ENCODE measurements around the gene PTPN3.
"Not testable (repeated sequence)": the region's sequence is repeated elsewhere in the genome, so short reads cannot be mapped to it uniquely, and the experiment has no call there.

Gene PTPN3

DNA sequence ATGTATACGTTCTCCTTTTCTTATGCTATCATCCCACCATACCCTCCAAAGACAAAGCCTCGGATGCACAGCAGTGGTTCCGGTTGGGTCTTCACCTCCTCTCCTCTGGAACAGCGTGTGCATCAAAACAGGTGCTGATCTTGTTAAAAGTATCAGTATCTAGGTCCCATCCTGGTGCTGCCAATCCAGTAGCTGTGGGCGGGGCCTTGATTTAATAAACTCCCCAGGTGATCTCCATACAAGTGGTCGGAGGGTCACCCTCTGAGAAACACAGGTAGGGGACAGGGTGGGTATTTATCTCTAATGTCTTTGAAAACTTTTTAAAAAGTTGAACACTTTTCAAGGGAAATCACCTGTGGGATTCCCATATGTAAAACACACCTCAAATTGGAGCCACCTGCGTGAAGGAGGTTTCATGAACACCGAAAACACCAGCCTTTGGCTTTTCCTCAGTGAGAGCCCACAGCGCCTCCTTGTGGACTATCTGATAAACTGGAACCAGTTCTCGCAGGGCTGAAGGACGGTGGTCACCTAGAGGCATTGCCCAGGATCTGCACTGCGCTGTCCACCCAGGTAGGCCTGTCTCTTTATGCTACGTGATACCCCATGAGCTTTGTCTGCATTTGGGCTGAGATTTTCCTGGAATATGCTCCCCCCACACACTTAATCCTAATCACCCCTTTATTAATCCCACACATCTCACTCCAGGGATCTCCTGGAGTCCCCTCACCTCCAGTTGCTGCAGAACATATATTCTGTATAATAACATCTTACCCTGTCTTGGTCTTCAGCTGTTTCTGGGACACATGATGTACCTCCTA lies 96.7 kb downstream of the PTPN3 start:
- DNase-seq (ENCODE audit: low read depth) = peak; percentile 56

DNA sequence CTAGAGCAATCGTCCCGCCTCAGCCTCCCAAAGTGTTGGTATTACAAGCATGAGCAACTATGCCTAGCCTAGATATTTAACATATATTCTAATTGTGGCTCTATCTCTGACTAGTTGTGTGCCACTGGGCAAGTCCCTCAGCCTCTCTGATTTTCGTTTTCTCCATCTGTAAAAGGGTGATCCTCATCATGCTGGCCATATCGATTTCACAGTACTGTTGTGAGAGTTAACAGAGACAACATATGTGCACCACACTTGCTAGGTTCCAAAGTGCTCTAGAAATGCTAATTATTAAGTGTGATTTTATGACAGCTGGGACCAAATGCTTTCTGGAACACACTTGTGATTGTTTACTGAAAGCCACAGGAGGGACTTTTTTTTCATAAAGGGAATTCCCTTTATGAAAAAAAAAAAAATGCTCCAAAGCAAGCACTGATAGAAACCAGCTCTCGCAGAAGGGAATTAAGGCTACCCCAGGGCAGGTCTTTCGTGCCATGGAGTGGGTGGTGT lies 98.8 kb downstream of the PTPN3 start:
- DNase-seq (ENCODE audit: low read depth) = no peak

DNA sequence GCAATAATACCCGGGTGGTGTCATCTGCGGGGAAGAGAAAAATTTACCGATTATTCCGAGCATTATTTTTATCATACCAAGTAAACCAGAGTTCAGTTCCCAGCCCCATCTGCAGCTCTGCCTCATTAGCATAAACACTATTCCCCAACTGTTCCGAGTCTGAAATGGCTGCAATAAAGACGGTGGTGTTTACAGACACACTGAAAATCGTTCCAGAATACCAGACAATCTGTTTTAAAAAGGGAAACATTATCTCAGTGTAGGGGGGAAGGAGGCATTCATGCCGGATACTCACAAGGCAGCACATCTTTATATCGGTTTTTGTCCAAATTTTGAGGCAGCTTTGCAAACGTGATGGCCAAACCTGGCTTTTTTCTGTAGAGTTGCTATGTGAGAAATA lies 106.9 kb downstream of the PTPN3 start:
- no peak for DNase-seq (ENCODE audit: low read depth)

DNA sequence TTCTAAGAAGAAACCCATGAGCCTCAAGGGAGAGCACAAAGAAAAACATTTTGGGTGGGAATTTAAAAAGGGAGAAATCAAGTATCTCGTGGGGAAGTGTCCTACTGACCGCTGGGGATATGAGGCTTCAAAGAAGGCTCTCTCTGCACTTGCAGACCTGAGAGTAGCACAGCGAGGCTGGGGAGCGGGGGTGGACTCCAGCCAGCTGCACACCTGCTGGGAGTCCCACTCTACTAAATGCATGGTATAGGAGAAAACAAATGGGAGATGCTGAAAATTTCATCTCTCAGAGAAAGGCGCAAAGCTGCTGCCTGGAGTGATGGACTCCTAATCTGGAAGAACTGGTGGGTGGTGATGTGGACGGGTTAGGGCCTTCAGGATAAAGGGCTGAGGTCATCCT lies 110.3 kb downstream of the PTPN3 start:
- no peak for DNase-seq (ENCODE audit: low read depth)

DNA sequence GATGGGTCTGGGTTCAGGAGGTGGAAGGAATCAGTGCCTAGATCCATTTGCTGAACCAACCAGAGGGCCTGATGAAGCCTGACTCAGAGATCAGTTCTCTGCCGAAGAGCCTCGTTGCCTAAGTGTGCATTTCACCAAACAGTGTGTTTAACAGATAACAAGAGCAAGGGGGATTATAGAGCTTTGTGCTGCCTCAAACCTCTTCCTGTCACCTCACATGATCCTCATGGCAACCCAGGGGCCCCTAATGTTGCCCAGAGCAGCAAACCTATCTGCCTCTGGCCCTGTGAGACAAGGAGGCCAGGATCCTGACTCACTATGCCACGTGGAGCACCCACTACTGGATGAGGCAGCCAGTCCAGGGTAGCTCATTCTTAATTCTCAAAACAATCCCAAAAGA lies 110.9 kb downstream of the PTPN3 start:
- peak; percentile 33 for DNase-seq (ENCODE audit: low read depth)

DNA sequence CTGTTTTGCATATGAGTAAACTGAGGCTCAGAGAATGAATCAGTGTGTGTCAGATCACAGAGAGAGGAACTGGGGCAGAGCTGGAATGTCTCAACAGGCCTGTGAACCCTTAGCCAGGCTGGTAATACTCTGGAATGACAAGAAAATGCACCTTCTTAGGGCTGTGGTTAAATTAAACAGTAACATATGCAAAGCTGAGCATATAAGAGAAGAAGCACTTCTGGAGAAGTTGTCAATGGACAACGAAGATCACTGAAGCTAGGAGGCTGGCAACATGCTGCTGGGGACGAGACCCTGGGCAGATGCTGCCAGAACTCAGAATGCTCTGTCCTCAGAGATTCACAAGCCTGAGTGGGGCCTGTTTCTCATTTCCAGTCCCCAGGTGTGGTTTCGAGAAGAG lies 112.6 kb downstream of the PTPN3 start:
- DNase-seq (ENCODE audit: low read depth) = no peak

DNA sequence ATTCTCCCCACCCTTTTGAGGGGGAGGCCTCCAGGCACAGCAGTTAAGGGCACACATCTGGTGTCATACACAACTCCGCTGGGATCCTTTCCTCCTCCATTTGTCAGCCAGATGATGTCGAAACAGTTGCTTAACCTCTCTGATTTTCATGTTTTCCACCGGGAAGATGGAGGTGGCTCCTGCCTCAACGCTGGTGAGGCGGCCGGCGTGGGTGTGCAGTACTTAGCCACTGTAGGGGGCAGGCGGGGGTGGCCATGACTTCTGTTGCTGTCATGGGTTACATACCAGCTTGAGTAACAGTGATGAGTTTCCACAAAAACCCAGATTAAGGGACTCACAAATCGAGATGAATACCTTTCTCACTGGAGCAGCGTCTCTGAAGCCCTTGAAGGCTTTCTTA lies 114.2 kb downstream of the PTPN3 start:
- no peak for DNase-seq (ENCODE audit: low read depth)

DNA sequence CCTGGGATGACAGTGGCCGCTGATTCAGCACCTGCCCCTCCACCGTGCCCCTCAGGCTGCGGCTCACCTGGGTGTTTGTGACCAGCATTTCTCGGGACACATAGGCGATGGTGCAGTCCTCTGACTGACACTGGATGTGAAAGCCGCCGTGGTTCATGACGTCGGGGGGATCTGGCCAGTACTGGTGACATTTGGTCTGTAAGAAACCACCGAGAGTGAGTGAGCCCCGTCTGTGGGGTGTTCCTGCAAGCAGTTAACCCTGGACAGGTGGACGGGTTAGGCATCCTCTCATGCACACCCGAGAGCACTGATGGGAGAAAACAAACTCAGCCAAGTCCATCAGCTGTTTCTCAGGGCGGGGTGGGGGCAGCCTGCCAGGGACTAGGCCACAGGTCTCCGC lies 114.8 kb downstream of the PTPN3 start:
- DNase-seq (ENCODE audit: low read depth) = no peak

DNA sequence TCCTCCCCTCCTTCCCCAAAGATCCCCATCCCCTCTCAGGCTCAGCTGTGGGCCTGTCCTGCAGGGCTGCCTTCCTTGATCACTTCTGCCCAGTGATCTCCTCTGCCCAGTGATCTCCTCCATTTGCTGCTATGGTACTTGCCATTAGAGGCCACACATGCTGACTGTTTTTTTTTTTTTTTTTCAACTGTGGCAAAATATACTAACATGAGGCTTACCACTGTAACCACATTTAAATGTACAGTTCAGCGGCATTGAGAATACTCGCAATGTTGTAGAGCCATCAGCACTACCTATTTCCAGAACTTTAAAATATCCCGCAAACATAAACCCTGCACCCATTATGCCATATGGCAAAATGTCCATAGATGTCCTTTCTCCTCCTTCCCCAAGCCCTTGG lies 115.5 kb downstream of the PTPN3 start:
- DNase-seq (ENCODE audit: low read depth) = no peak

DNA sequence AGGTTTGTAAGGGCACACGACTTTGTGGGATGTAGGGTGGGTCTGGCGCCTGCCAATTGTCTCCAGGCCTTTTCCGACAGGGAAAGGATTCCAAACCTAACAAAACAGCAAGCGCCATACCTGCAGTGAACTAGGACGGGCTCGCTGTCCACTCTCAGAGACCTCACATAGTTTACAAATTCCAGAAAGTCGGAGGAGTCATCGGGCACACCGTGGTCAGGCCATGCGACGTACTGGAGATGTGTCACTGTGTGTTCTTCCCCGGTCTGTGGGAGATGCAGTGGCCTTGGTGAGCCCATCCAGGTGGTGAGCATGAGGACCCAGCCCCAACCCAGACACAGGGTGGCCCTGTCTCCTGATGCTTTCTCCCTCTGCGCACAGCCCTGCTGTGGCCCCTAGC lies 115.9 kb downstream of the PTPN3 start:
- DNase-seq (ENCODE audit: low read depth) = no peak

DNA sequence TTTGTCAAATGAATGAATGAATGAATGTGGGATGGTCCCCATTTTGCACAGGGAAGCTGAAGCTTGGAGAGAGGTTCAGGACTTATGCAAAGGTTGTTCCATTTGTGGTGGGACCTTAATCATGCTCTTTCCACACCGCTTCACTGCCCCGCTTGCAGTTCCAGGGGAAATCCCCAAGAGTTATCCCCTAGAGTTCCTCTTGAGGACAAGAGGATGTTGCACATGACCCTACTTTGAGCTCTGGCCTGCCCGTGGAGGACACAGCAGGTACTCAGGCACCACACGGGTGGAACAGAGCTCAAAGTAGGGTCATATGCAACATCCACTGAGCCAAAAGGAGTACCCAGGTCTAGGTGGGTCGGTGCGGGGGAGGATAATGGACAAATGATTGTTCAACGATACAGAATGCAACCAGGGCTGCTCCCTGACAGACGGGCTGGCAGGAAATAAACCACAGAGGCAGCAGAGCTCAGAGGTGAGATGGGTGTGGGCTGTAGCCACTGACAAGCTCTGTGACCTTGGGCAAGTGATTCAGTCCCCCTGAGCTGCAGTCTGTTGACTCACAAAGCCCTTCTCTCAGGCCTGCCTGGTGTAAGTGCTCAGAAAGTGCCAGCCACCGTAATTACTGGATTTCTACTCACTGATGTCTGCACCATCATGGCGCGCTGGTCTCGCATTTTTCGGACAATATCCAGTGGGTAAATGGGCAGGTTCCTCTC lies 116.9 kb downstream of the PTPN3 start:
- peak; percentile 52 for DNase-seq (ENCODE audit: low read depth)

DNA sequence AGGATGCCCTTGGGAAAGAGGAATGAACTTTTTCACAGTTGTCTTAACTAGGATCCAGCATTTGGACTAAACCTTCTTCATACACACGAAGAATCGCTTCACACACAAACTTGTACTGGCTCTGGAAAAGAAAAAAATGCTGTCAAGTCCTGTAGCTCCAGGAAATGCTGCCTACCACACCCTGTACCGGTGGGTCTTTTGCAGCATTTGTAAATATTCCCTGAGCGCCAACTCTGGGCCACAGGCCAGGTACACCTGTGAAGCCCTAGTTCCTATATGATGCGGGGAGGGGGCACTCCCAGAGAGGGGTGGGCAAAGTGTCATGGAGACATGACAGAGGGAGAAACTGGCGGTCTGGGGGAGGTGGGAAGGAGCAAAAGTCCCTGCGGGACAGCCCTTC lies 118.6 kb downstream of the PTPN3 start:
- no peak for DNase-seq (ENCODE audit: low read depth)

DNA sequence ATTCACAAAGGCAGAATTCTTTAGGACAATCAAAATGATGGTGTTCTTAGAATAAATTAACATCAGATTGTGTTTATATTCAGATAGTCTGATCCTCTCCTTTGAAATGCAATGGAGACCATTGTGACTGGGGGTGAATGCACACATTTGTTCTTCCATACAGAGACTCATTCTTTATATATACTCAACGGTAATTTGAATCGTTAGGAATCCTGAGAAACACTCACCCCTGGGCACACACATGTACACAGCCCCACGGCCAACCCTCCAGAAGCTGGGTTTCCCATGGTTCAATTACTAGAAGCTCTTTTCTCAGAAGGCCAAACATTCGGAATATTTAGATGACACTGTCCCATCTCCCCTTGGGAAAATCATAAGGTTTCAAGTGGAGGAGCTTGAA lies 119.8 kb downstream of the PTPN3 start:
- DNase-seq (ENCODE audit: low read depth) = no peak

DNA sequence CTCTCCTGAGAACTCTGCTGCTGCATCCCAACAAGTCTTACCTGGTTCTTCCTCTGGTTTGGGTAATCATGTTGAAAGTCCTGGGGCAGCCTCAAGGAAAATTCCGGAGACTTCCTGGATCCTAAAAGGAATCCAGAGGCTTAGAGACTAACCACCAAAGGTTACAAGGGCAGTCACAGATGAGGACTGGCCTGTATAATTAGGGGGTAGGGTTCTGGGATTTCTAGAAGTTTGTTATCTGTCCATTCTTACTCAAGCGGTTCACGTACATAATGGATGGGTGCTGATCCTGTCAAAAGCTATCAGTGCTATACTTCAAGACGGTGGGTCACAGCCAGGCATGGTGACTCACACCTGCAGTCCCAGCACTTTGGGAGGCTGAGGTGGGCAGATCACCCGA lies 125.9 kb downstream of the PTPN3 start:
- DNase-seq (ENCODE audit: low read depth) = no peak

DNA sequence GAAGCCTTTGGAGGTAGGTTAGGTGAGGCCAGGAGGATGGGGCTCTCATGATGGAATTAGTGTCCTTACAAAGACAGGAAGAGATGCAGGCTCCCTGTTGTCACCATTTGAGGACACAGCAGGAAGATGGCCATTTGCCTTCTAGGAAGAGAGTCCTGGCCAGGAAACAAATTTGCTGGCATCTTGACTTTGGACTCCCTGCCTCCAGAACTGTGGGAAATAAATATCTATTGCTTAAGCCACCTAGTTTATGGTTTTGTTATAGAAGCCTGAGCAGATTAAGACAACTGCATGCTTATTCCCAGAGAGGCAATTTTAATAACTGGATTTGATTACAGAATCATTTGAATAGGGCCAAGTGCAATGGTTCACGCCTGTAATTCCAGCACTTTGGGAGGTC lies 126.7 kb downstream of the PTPN3 start:
- no peak for DNase-seq (ENCODE audit: low read depth)

DNA sequence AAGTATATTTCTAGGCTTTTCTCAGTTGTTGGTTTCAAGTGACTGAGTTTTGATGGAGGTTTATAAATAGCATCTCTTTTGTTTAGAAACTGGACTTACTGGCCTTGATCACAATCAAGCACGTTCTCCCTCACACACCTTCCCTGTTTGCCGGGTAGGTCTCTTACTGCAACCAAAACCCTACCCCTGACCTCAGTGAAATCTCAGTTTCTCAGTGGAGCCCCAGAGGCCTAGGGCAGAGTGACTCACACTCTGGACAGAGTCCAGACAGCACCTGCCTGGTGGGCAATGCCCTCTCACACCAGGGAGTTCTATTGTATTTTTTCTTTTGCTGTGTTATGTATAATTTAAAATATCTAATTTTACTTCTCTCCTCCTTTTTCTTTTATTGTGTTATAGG lies 128.8 kb downstream of the PTPN3 start:
- no peak for DNase-seq (ENCODE audit: low read depth)

DNA sequence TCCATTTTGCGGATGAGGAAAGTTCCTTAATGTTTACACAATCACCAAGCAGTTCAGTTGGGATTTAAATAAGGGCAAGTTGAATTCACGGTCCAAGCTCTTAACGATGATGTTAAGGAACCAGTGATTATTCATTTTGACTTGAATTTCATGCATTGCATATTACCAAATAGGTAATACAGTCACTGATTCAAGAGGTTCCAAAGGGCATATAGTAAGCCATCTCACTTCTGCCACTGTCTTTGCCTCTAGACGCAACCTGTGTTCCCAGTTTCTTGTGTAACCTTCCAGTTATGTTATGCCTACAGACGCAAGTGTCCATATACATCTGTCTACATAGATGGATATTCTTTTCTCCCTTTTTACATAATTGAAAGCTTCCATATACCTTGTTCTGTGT lies 137.3 kb downstream of the PTPN3 start:
- no peak for DNase-seq (ENCODE audit: low read depth)

DNA sequence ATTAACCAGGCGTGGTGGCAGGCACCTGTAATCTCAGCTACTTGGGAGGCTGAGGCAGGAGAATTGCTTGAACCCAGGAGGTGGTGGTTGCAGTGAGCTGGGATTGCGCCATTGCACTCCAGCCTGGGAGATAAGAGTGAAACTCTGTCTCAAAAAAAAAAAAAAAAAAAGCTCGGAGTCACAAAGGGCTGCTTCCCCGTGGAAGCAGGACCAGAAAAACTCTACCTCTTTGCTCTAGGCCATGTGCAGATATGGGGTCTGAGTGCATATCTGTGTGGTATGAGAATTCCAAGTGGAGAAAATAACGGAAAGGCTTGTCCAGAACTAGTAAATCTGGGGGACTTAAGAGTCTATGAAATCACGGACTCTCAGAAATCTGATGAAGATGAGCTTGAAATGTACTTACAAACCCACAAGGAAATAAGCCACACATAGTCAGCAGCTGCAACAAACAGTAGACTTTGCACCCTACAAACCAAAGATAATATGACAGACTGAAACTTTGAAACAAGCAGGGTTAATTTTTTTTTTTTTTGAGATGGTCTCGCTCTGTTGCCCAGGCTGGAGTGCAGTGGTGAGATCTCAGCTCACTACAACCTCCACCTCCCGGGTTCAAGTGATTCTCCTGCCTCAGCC lies 139.0 kb downstream of the PTPN3 start:
- not testable (repeated sequence) for DNase-seq (ENCODE audit: low read depth)

DNA sequence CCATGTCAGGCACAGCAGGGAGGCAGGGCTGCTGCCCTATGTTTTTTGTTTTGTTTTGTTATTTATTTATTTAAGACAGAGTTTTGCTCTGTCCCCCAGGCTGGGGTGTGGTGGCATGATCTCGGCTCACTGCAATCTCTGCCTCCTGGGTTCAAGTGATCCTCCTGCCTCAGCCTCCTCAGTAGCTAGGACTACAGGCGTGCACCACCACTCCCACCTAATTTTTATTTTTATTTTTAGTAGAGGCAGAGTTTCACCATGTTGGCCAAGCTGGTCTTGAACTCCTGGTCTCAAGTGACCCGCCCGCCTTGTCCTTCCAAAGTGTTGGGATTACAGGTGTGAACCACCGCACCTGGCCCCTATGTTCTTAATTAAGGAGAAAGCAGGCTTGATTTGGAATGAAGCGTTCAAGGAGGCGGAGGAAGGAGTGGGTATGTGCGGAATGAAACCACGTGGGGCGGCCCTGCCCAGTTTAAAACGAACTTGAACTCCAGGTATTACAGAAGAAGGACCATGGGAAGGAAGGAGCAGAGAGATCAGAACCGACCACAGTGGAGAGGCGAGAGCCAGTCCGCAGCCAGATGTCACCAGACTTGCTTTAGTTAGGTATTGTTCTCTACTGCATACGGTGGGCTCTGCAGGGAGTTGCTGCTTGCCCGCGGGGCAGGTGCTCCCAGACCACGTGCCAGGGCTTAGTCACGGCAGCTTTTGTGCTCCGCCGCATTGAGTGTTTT lies 142.4 kb downstream of the PTPN3 start:
- DNase-seq (ENCODE audit: low read depth) = no peak

DNA sequence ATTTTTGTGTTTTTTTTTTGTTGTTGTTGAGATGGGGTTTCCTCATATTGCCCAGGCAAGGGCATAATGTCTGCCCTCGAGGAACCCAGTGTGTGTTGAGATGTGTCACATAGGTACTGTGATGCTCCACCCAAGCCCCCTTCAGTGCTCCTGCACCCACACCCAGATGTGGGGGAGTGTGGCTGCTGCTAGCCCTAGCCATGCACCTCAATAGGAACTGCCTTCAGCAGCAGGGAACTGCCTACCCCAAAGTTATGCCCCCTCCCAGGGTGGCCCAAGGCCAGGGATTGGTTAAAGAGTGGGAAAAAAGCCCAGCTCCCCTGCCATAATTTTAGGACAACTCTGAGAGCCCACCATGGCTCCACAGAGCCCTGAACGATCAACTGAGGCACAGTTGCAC lies 143.9 kb downstream of the PTPN3 start:
- no peak for DNase-seq (ENCODE audit: low read depth)

DNA sequence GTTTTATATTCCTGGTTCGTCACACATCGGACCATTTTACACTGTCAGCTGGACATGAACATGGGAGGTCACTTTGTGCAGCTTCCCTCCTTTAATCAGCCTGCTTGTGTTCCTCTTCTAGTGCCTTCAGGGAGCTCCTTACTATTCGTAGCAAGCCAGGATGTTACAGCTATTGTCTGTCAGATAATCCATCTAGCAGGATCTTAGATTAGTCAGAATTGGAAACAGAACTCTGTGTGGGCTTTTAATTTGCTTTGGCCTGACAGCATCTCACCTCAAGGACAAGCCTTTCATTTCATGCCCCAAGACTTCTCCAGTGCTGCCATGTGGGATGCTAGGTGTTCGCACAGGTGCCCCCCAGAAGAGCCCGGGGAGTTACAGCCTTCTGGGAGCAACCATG lies 147.1 kb downstream of the PTPN3 start:
- no peak for DNase-seq (ENCODE audit: low read depth)

DNA sequence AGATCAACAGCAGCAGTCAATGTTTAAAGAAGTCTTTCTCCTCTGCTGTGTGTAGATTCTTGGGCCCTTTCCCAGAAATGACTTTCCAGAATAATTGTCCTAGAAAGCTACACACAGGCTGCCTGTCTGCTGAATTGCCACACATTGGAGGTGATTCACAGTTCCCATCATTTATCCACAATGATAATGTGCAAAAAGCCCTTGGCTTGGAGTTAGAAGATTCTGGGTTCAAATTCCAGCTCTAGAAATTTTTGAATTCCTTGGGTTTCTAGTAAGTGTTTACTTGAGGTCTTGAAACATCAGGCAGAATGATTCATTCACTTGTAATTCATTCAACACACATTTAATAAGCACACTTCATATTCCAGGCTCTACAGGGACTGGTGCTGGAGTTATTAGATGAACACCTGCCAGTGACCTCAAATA lies 148.7 kb downstream of the PTPN3 start:
- DNase-seq (ENCODE audit: low read depth) = peak; percentile 96
